GM19397 (cell line): ENCODE data around the gene COQ8B.

Experiments
- ATAC-seq: cut with Tn5 transposase; IDR thresholded peaks from one replicate; pipeline ENCODE4 v1.9.1; 2021; ENCODE audit warnings: mild to moderate bottlenecking, moderate library complexity; ENCODE audit not compliant: unreplicated experiment

COQ8B gene

DNA sequence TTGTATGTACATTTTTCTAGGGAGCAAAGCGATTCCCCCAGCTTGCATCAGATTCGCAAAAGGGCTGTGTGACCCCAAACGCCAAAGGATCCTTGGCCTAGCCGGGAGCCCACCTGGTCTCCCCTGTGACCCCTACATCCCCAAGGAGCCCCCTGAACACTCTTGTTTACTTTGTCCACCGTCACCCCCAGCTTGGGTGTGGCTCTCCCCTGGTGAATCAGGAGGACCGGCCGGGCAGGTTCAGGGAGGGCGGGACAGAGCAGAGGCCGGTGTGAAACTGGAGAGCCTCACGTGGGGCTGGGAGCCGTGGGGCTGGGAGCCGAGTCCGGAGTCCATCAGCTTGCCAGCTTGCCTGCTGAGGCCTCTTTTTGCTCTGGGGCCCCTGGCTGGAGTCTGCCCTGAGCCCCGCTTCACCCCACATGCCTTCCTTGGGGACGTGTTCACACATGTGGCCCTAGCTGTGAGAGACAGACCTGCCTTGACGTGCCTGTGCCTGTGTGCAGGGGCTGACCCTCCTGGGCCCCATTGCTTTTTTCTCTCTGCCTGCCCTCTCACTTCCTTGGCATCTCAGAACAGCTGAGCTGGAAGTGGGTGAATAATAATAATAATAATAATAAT lies 2.2 kb upstream of the COQ8B start:
- no peak for ATAC-seq

DNA sequence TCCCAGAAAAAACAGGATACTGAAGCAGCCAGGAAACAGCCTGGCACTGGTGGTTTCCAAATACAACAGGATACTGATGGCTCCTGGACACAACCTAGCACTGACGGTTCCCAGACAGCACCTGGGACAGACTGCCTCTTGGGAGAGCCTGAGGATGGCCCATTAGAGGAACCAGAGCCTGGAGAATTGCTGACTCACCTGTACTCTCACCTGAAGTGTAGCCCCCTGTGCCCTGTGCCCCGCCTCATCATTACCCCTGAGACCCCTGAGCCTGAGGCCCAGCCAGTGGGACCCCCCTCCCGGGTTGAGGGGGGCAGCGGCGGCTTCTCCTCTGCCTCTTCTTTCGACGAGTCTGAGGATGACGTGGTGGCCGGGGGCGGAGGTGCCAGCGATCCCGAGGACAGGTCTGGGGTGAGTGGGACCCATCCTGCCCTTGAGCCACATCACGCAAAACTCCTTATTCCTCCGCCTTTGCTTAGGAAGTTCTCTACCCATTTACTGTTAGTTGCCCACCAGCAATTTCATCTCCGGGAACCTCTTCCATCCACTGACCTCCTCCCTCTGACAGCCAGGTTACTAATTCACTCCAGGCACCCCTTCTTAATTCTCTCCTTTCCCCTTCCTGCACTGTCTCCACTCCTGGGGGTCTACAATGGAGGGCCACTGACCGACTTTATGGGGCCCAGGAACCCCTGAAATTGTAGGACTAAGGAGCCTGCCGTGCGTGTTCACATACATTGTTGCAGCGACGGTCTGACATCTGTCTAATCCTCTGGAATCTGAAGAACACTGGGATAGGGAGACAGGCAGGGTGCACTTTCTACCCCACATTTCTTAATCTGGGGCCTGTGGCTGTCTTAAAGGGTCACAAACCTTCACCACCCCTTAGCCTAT lies 1.4 kb upstream of the COQ8B start:
- ATAC-seq: no peak

GRCh38 chr19:40717325-40717879 lies 716 bp upstream of the COQ8B start:
- no peak for ATAC-seq

DNA sequence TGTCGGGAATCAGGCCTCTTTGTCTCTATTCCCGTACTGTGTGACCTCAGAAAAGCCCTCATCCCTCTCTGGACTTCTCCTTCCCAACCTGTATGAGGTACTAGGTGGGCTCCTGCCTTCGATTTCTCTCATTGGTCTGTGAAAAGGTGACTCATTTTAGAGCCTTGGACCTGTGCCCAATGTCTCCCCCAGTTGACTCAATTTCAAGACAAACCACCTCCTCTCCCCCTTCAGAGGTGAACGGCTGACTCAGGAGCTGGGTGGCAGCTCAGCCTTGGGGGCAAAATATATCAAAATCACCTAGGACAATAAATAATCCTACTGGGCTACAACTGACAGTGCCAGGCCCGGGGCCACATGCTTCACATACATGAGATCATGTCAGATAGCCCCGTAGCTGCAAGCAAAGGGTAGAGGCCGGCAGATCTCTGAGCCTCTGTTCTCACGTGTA lies 630 bp downstream of the COQ8B start:
- ATAC-seq: no peak

DNA sequence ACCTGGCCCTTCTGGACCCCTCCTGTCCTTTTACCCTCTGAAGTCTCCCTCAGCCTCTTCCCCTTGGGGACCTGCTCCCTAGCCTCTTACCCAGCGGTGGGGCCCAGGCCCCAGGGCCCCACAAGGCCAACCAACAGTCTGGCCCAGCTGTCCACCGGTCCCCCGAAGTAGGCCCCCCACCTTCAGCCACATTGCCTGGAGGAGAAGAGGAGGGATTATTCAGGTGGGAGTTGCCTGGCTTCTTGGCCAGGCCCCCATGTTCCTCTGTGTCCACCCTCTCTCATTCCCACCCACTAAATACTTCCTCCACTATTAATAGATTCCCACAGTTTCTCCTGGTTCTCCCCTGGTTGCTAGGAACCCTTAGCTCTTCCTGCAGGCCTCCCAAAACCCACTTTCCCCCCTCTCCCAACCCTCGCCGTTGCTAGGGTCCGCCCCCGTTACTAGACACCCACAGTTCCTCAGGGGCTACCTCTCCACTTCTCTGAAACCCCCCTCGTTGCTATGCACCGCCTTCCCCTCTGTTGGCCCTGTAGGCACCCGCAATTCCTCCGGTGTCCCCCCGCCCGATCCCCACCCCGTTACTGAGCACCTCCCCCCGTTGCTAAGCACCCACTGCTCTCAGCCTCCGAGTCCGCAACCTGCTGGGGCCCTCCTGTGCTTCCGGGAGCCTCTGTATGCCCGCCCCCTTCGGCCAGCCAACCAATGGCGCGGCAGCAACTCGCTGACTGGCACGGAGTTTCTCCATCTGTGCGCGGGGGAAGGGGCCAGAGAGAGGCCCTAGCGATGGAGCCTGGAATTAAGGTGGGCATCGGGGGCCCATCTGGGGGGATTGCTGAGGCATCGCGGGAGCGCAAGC lies 2.0 kb downstream of the COQ8B start:
- ATAC-seq: peak; percentile 56

GRCh38 chr19:40713939-40714338 lies 2.7 kb downstream of the COQ8B start:
- no peak for ATAC-seq

DNA sequence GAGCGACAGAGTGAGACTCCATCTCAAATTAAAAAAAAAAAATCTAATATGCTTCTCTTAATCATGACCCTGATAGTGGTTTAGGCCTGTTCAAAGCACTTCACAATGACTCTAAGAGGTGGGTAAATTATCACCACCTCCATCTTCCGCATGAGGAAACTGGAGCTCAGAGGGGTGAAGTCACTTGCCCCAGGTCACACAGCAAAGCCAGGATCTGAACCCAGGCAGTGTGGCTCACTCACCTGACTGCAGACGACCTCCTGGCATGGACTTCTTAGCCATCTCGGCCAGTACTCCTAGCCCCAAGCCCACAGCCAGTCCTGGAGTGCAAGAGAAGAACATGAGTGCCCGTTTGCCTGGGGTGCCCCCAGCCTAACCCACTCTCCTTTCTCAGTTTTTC lies 6.9 kb downstream of the COQ8B start:
- ATAC-seq: no peak

- ATAC-seq: no peak
Observed at GRCh38 chr19:40707615-40708014, 9.1 kb downstream of the COQ8B start.

DNA sequence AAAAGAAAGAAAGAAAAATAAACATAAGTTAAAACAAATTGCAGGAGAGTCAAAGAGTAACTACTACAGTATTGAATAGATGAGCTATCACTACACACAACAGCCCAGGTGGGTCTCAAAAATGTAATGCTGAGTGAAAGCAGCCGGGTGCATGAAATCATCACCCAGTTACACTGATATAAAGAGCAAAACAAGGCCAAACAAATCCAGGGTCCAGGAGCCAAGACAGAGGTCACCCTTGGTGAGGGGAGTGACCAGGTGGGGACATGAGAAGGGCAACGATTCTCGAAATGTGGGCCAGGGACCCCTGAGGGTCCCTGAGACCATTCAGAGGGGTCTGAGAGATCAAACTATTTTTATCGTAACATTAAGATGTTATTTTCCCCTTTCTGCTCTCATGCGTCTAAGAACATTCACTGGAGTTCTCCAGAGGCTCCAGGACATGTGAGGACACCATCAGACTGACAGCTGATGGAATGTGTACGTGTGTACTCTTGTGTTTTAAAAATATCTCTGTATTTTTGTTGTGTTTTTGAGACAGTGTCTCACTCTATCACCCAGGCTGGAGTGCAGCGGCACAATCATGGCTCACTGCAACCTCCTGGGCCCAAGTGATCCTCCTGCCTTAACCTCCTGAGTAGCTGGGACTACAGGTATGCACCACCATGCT lies 10.6 kb downstream of the COQ8B start:
- ATAC-seq: no peak

GRCh38 chr19:40705362-40705651 lies 11.4 kb downstream of the COQ8B start:
- ATAC-seq: no peak

GRCh38 chr19:40704491-40705361 lies 12.0 kb downstream of the COQ8B start:
- no peak for ATAC-seq

GRCh38 chr19:40703029-40703755 lies 13.5 kb downstream of the COQ8B start:
- ATAC-seq: no peak

- ATAC-seq: no peak
Observed at GRCh38 chr19:40702337-40703012, 14.2 kb downstream of the COQ8B start.

DNA sequence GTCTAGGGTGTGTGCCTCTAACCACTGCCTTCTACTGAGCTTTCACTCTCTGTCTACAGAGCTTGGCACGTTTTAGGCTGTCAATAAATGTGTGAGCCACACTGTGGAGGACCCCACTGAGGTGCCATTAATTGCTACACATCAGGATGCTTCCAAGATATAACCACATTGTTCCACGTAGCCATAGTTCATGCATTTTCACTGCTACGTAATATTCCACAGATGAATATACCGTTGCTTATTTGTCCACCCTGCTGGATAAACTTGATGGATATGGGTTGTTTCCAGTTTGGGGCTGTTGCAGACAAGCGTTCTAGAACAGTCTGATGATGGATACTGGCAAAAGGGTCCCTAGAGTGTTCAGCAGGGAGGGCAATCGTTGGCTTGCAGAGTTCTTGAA lies 14.9 kb downstream of the COQ8B start:
- ATAC-seq: no peak

DNA sequence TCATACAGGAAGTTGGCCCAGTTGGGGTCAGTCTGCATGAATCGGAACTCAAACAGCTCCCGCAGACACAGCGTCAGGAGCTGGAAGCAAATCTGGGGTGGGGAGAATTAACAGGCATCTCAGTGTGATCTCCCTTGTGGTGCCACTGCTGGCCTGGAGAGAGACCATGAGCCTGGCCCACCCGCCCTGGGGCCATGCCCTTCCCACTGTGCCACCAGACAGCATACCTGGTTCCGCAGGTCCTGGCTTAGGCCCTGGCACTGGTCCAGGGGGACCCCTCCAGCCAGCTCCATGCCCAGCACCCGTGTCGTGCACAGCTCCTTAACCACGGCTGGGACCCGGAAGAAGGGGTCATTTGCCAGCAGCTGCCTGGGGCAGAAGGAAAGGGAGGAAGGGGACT lies 16.6 kb downstream of the COQ8B start:
- ATAC-seq: no peak

GRCh38 chr19:40697007-40697406 lies 19.7 kb downstream of the COQ8B start:
- ATAC-seq: no peak

DNA sequence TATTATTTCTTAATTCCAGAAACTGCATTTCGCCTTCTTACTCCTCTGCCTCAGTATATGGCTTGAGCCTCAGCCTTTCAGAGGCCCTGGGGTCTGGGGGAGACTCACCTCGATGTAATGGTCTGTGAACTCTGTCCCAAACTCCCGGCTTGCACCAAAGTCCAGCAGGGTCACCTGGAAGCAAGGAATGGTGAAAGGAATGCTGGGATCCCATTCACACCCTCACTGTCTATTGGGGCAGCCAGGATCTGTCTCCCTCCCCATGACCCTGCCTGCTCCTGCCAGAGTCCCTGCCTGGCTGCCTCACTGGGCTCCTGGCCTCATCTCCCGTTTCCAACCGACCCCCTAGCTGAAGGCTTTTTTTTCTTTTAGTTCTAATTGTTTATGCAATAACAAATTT lies 20.8 kb downstream of the COQ8B start:
- no peak for ATAC-seq

GRCh38 chr19:40693896-40694295 lies 22.8 kb downstream of the COQ8B start:
- no peak for ATAC-seq
